T follicular helper cell (primary cell): ENCODE results near the gene PLK4.
"Not testable (repeated sequence)": the region's sequence is repeated elsewhere in the genome, so short reads cannot be mapped to it uniquely, and the experiment has no call there.

Source experiments
- DNase-seq: peaks from one replicate; pipeline ENCODE4 v3.0.0-alpha.2; 2020; ENCODE audit warnings: low read depth
- total RNA-seq, 2 experiments: gene quantifications; one replicate each; lab custom pipeline; 2026; lab: John Stamatoyannopoulos, UW

The PLK4 gene
- total RNA-seq, result 3.7 to 5.9 reads per million in 2 experiments

GRCh38 chr4:127880763-127881562 lies at the start of gene PLK4:
PLK4 (plus strand) TSS chr4:127880893; CDS start chr4:127881135, 242 bp downstream.
- DNase-seq, result peak; percentile 85

- no peak for DNase-seq
Observed at GRCh38 chr4:127832585-127832984, 48.1 kb upstream of the PLK4 start.

- DNase-seq, result no peak
Observed at GRCh38 chr4:127843704-127844600, 36.7 kb upstream of the PLK4 start.

GRCh38 chr4:127844601-127845116 lies 36.0 kb upstream of the PLK4 start:
- DNase-seq, result no peak

- no peak for DNase-seq
Observed at GRCh38 chr4:127846061-127846460, 34.6 kb upstream of the PLK4 start.

- DNase-seq, result no peak
Observed at GRCh38 chr4:127846765-127847164, 33.9 kb upstream of the PLK4 start.

- no peak for DNase-seq
Observed at GRCh38 chr4:127849505-127850234, 31.0 kb upstream of the PLK4 start.

GRCh38 chr4:127852661-127853060 lies 28.0 kb upstream of the PLK4 start:
- no peak for DNase-seq

GRCh38 chr4:127856196-127856812 lies 24.4 kb upstream of the PLK4 start:
- DNase-seq, result no peak

- DNase-seq, result no peak
Observed at GRCh38 chr4:127856813-127857447, 23.8 kb upstream of the PLK4 start.

GRCh38 chr4:127857641-127858040 lies 23.1 kb upstream of the PLK4 start:
- no peak for DNase-seq

GRCh38 chr4:127868196-127868595 lies 12.5 kb upstream of the PLK4 start:
- DNase-seq, result no peak

GRCh38 chr4:127870281-127870680 lies 10.4 kb upstream of the PLK4 start:
- DNase-seq, result no peak

GRCh38 chr4:127870688-127871087 lies 10.0 kb upstream of the PLK4 start:
- no peak for DNase-seq

- DNase-seq, result no peak
Observed at GRCh38 chr4:127875791-127876190, 4.9 kb upstream of the PLK4 start.

- no peak for DNase-seq
Observed at GRCh38 chr4:127881563-127881864, 821 bp downstream of the PLK4 start.

GRCh38 chr4:127888559-127888958 lies 7.9 kb downstream of the PLK4 start:
- DNase-seq, result no peak

GRCh38 chr4:127889903-127890302 lies 9.2 kb downstream of the PLK4 start:
- no peak for DNase-seq

- no peak for DNase-seq
Observed at GRCh38 chr4:127896069-127896468, 15.4 kb downstream of the PLK4 start.

GRCh38 chr4:127896528-127896927 lies 15.8 kb downstream of the PLK4 start:
- no peak for DNase-seq

GRCh38 chr4:127899682-127900081 lies 19.0 kb downstream of the PLK4 start:
- DNase-seq, result not testable (repeated sequence)
